ENCODE data around the gene TTLL10. TPM values are rescaled to one million over a fixed set of nuclear protein-coding genes. Genes with fewer than 3 reads are reported as not detected.

The TTLL10 gene
- total RNA-seq, 1 donor from 2014 or later: 0.47 TPM

DNA sequence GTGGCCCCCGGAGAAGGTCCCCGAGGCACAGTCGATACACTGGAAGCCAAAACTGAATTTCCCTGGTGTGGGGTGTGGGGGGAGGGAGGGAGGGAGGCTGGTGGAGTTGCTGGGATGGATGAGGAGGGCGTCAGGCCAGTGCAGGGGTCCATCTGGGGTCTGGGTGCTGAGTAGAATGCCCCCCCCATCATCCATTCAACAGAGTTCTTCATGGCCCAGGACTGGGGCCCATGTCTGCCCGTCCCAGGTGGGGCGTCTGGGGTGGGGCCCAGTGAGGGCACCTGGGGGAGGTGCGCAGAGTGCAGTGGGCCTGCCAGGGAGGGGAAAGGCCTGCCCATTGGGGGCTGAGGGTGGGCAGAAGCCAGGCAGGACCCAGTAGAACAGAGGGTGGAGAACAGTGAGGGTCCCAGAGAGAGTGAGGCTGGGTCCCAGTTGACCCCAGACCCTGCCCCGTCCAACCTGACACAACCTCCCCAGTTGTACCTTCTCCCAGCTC, 30.8 kb downstream of the TTLL10 start:
- no peaks in the 10 kb centered on the region for H3K9me3 Mint-ChIP-seq
- H3K4me1 Mint-ChIP-seq: peaks cover 6% of the 10 kb centered on the region
- TF ChIP-seq, protein P1, sequence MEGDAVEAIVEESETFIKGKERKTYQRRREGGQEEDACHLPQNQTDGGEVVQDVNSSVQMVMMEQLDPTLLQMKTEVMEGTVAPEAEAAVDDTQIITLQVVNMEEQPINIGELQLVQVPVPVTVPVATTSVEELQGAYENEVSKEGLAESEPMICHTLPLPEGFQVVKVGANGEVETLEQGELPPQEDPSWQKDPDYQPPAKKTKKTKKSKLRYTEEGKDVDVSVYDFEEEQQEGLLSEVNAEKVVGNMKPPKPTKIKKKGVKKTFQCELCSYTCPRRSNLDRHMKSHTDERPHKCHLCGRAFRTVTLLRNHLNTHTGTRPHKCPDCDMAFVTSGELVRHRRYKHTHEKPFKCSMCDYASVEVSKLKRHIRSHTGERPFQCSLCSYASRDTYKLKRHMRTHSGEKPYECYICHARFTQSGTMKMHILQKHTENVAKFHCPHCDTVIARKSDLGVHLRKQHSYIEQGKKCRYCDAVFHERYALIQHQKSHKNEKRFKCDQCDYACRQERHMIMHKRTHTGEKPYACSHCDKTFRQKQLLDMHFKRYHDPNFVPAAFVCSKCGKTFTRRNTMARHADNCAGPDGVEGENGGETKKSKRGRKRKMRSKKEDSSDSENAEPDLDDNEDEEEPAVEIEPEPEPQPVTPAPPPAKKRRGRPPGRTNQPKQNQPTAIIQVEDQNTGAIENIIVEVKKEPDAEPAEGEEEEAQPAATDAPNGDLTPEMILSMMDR (IDR thresholded peaks at IDR 0.05; ENCODE audit: unreplicated experiment): no peak
- no peak overlapping the region for H3K4me3 Mint-ChIP-seq
- DNase-seq (ENCODE audit: low spot score in 2 of 2, unreplicated experiment in 2 of 2): no peak
- H3K36me3 Mint-ChIP-seq: no peaks in the 10 kb centered on the region
- H3K27me3 Mint-ChIP-seq (ENCODE audit: low read depth): peaks cover 31% of the 10 kb centered on the region
- no peak overlapping the region for H3K27ac Mint-ChIP-seq

DNA sequence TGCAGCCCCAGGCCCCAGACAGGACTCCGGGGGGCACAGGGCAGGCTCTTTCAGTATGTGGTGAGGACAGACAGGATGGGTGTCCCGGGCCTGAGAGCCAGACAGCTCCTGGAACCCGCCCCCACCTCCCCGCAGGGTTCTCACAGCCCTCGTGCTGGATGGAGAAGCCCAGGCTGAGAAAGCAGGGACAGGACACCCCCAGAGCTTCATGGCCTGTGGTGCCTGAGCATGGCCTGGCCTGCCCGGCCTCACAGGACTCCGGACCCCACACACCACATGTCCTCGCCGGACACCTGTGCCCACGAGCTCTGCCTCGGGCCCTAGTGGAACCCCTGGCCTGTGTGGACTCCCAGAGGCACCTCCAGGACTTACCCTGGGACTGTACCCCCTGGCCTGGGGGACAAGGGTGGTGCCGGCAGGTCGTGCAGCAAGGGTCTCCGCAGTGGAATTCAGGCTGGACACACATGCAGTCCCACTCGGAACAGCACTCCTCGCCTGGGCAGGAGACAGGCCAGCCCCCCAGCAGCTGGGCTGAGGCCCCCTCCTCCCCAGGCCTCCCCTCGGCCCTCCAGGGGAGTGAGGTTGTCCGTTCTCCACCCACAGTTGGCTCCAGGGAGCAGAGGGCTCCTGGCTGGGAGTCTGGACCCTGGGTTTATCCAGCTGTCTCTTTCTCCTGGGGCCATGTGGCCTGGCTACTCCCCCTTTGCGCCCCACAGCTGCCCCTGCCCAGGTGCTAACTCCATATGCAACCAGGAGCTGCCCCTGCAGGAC, 31.5 kb downstream of the TTLL10 start:
- H3K27ac Mint-ChIP-seq: no peak overlapping the region
- TF ChIP-seq, protein P1 (IDR thresholded peaks at IDR 0.05; ENCODE audit: unreplicated experiment): no peak
- H3K4me1 Mint-ChIP-seq: peaks cover 6% of the 10 kb centered on the region
- H3K27me3 Mint-ChIP-seq (ENCODE audit: low read depth): peaks cover 31% of the 10 kb centered on the region
- peak in 1 of 2 experiments; percentile 18 for DNase-seq (ENCODE audit: low spot score in 2 of 2, unreplicated experiment in 2 of 2)
- H3K36me3 Mint-ChIP-seq: no peaks in the 10 kb centered on the region
- H3K4me3 Mint-ChIP-seq: no peak overlapping the region
- no peaks in the 10 kb centered on the region for H3K9me3 Mint-ChIP-seq

DNA sequence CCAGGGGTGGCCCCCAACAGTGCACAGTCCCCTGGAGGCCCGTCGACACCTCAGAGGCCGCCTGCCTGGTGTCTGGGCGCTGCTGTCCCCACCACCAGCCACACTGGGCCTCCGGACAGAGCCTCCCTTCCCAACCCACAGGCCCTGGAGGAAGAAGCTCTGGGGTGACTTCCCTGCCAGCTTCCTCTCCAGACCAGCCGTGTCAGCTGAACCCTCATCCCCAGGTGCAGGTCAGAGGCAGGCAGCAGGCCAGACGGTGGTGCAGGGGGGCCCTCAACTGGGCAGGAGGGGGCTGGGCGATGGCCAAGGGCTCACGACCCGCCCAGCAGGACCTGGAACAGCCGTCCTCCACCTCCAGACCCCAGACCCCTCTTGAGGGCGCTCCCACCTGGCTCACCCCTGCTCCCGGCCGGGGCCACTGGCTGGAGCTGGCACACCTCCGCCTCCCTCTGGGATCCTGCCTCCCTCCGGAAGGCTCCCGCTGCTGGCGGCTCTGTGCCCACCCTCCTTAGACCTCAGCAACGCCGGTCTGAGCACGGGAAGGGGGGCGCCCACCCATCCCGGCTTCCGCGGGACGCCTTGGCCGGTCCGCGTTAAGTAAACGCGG, 32.2 kb downstream of the TTLL10 start:
- Mint-ChIP-seq H3K27me3 (ENCODE audit: low read depth) (peaks cover 28% of the 10 kb centered on the region), H3K27ac (no peak overlapping the region), H3K4me3 (no peak overlapping the region), H3K36me3 (no peaks in the 10 kb centered on the region), H3K4me1 (peaks cover 2% of the 10 kb centered on the region), H3K9me3 (no peaks in the 10 kb centered on the region)
- peak in 1 of 2 experiments; percentile 20 for DNase-seq (ENCODE audit: low spot score in 2 of 2, unreplicated experiment in 2 of 2)
- TF ChIP-seq, protein P1 (IDR thresholded peaks at IDR 0.05; ENCODE audit: unreplicated experiment): no peak

DNA sequence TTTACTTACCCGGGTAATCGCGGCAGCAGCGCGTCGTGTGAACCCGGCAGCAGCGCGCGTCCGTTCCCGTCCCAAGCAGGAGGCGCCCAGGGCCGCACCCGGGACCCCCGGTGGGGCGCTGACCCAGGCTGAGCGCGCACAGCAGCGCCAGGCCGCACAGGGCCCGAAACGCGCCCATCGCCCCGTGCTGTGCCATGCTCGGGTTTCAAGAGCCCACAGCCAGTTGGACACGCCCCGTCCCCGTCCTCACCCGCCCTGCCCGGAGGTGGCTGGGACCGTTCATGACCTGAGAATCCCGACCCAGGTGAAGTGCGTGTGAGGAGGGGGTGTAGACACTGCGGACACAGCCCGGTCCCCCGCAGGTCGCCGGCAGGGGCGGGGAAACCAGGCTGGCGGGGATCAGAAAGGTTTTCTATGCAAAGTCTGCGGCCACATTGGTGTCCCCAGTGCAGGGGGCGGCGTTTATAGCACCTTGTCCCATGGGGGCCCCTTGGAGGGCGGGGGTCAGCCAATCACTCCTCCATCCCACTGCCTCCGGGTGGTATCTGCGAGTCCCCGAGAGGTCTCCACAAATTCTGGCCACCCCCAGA, 32.8 kb downstream of the TTLL10 start, which contains the start of gene TNFRSF18:
TNFRSF18 (minus strand) TSS at position 217 of the 590 bp plus-strand sequence; CDS start at position 196, 21 bp downstream.
- Mint-ChIP-seq H3K27ac (no peak within 1 kb of the TSS), H3K4me3 (peak within 1 kb of the TSS; percentile 26), H3K27me3 (ENCODE audit: low read depth) (peaks cover 28% of the 10 kb centered on the region), H3K9me3 (no peaks in the 10 kb centered on the region), H3K36me3 (no peaks in the 10 kb centered on the region), H3K4me1 (peaks cover 2% of the 10 kb centered on the region)
- TF ChIP-seq, protein P1 (IDR thresholded peaks at IDR 0.05; ENCODE audit: unreplicated experiment): no peak
- DNase-seq (ENCODE audit: low spot score in 2 of 2, unreplicated experiment in 2 of 2): peak in 1 of 2 experiments; percentile 19

DNA sequence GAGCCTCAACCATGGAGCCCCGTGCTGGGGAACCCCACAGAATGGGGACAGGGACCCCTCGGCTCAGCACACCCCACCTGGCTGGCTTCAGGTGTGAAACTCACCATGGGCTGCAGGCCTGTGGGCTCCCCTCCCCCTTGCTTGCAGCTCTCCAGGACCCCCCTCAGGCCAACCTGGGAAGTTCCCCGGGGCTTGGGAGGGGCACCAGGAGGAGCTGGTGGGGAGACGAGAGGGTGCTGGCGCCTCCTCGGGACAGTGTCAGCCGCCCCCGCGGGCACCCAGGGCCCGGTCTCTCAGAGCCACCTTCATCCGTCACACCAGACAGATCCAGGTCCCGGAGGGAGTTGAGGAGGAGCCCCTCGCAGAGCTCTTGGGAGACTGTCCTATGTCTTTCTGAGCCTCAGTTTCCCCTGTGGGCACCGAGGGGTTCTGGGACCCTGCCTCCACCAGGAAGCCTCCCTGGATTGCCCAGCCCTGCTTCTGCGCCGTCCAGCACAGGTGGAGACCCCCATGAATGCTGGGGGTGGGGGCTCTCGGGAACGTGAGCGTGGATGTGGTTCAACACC, 33.4 kb downstream of the TTLL10 start:
- DNase-seq (ENCODE audit: low spot score in 2 of 2, unreplicated experiment in 2 of 2): peak in 1 of 2 experiments; percentile 17
- H3K9me3 Mint-ChIP-seq: no peaks in the 10 kb centered on the region
- no peak overlapping the region for H3K27ac Mint-ChIP-seq
- peak overlapping the region; percentile 26 for H3K4me3 Mint-ChIP-seq
- H3K36me3 Mint-ChIP-seq: no peaks in the 10 kb centered on the region
- peaks cover 28% of the 10 kb centered on the region for H3K27me3 Mint-ChIP-seq (ENCODE audit: low read depth)
- TF ChIP-seq, protein P1 (IDR thresholded peaks at IDR 0.05; ENCODE audit: unreplicated experiment): no peak
- peaks cover 2% of the 10 kb centered on the region for H3K4me1 Mint-ChIP-seq

Data from mesothelial cell of epicardium (in vitro differentiated cells).